OCI-LY3 (cell line): ENCODE results near the gene DUSP1.
"Not testable (repeated sequence)": the region's sequence is repeated elsewhere in the genome, so short reads cannot be mapped to it uniquely, and the experiment has no call there.

ENCODE experiments used
- EZH2phosphoT487 ChIP-seq: fragments of 200-600 bp; shearing (Covaris generic); IDR thresholded peaks from 2 replicates; pipeline ENCODE4 v1.6.1; 2018; ENCODE audit warnings: antibody characterized with exemption, mixed run types, low read depth
- TF ChIP-seq, protein P1 (sequence below): fragments of 200-600, 300-600 bp; sonication (generic); IDR thresholded peaks from 2 replicates; pipeline ENCODE4 v1.5.1; 2014; ENCODE audit warnings: antibody characterized with exemption, low read length, low read depth

- TF ChIP-seq, protein P1, sequence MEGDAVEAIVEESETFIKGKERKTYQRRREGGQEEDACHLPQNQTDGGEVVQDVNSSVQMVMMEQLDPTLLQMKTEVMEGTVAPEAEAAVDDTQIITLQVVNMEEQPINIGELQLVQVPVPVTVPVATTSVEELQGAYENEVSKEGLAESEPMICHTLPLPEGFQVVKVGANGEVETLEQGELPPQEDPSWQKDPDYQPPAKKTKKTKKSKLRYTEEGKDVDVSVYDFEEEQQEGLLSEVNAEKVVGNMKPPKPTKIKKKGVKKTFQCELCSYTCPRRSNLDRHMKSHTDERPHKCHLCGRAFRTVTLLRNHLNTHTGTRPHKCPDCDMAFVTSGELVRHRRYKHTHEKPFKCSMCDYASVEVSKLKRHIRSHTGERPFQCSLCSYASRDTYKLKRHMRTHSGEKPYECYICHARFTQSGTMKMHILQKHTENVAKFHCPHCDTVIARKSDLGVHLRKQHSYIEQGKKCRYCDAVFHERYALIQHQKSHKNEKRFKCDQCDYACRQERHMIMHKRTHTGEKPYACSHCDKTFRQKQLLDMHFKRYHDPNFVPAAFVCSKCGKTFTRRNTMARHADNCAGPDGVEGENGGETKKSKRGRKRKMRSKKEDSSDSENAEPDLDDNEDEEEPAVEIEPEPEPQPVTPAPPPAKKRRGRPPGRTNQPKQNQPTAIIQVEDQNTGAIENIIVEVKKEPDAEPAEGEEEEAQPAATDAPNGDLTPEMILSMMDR, result not testable (repeated sequence)
- TF ChIP-seq EZH2phosphoT487, result not testable (repeated sequence)
Observed at GRCh38 chr5:172810996-172811395, 40.0 kb upstream of the DUSP1 start.
